ENCODE measurements around the gene RPL38. TPM values are rescaled to one million over a fixed set of nuclear protein-coding genes. Genes with fewer than 3 reads are reported as not detected.

The RPL38 gene
- total RNA-seq, 1 donor from 2014 or later, result 4,341 TPM

DNA sequence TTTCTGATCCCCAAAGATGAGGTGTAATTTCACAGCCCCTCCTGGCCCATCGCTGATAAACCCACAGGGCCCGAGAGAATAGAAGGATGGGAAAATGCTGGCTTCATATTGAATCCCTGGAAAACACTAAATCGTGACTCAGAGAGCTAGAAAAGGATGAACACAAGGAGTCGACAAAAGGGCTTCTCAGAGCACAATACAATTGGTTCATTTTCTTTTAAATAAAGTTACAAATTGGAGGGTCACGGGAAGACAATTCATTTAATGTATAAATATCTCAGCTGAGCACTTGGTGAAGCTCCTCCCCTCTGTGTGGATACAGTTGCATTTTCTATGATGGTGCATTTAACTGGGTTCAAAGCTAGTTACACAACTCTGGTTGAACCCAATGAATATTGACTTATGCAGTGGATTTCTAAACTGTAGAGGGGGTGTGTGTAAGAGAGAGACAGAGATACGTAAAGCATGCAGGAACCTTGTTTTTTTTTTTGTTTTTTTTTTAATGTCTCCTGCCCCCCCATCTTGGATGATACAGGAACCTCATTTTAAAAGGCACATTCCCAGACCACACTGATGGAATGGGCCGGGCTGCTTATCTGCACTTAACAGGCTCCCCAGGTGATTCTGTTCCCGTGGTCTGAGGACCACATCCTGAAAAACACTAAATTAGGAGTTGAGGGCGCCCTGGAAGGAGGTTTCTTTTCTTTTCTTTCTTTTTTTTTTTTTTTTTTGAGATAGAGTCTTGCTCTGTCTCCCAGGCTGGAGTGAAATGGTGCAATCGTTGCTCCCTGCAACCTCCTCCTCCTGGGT is 24.0 kb downstream of the RPL38 start:
- no peak for DNase-seq

DNA sequence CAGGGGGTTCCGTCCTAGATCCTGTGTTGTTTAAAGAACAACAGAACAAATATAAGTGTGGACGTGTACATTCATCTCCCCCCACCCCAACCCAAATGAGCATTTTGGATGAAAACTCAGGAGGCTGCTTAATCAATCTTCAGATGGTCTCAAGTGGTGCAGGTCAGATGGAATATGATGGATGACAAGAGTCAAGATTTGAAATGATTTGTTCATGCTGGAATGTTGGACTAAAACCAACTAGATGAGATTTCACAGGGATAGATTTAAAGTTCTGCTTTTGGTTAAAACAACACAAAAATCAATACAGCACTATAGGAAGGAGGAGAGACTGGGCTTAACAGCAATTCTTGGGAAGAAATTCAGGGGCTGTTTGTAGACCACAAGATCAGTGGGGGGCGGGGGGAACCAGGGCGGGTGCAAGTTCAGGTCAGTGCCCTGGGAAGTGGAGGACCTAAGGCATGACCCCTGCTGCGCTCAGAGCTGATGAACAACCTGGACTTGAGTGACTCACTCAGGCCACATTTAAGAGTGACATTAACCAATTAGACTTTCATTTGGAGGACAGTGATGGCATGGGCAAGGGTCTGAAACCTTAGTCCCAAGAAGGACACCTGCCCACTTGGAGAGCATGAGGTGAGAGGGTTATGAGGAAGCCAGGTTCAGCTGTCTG is 25.0 kb downstream of the RPL38 start:
- DNase-seq, result no peak

DNA sequence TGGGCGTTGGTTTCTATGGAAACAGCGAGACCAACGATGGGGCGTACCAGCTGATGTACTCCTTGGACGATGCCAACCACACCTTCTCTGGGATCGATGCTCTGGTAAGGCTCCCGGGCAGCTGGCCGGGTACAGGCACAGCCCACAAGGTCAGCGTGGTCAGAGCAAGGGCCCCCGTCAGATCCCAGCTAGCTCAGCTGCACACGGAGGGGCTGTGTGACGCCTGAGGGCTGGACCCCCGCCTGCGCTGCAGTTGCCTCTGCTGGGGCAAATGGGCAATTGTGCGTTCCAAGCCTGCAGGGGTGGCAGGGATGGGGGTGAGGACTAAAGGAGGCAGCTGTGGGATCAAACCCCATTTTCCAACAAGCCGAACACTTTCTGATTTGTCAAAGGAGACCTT is 27.4 kb downstream of the RPL38 start:
- DNase-seq, result no peak

DNA sequence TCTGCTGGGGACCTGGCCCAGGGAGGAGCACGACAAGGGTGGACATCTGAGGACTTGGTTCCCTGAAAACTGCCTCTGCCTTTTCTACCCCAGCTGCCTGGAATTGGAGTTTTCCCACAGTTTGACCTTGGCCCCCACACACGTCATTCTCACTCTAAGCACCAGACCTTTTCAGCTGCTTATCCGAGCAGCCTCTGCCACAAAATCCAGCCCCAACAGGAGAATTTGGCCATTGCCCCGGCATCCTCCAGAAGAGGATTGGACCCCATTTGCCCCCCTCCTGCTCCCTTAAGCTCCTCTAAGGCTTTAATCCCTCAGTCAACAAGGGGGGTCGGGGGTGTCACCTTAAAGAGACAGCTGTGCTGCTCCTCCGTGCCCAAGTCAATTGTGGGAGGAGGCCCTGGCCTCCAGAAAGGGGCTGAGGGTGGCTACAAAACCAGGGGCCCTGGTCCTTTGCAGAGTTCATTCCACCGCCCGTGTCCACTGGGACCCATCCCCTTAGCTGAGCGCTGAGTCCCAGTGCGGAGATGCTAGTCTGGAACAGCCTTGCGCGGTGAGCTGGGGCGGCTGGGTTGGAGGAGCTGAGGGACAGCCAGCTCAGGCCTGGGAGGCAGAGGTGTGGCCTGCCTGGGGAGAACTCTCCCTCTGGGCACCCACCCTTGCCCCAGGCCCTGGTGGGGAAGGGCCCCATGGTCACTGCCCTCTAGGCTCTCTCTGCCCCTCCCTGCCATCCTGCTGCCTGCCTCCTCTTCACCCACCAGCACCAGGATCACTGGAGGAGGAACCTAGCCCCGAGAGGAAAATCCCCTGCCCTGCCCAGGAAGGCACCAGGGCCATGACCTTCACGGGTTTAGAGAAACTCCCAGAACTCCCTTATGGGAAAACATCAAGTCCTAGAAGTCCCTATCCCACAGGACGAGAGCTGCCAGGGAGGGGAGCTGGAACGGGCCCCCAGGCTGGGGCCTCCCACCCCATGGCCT is 28.7 kb downstream of the RPL38 start:
- DNase-seq, result no peak

DNA sequence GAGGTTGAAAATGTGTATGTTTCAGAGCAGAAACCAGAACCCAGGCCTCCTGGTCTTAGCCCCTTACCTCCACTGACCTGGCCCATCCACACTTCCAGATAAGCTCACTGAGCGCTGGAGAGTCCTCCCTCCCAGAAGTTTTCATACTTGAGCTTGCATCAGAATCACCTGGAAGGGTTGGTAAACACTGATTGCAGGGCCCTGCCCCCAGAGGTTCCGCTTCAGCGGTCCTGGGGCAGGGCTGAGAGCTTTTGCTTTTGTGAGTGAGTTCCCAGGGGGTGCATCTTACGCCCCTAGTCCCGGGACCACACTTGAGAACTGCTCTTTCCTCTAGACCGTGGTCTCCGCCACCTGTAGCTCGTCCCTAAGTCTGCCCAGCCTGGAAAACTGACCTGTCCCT is 30.5 kb downstream of the RPL38 start:
- DNase-seq, result no peak

DNA sequence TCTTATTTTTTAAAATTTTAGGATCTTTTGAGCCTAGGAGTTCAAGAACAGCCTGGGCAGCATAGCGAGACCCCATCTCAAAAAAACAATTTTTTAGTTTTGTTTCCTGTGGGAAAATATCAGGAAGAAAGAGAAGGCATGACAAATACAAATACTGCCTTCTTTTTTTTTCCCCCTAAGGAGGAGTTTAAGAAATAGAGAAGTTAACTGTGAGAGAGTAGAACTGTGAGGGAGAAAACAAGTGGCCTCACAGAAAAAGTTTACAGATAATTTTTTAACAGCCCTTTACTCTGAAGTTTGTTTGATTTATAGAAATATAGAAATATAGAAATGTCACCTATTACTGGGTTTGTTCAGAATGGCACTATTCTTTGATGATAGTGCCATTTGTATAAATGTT is 31.0 kb downstream of the RPL38 start:
- no peak for DNase-seq

DNA sequence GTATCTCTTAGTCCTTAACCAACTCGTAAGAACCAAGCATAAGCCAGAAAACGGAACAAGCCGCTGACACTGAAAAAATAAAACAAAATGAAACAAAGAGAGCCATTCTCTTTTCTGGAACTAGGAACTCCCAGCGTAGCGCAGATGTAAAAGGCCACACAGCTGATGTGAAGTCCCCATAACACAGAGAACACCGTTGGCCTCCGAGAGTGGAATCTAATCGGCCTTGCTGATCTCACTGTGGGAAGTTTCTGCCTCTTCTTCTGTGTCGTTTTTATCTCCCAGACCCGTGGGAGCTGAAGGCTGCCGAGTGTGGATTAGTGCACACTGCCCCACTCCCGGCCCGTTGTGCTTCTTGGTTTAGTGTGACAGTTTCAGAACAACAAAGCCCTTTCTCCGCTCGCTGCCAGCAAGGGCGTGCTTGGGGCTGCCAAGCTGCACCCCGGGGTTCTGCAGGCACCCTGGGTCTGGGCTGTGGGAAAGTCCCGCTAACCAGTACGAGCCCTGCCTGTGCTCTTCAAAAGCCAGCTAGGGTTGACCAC is 31.6 kb downstream of the RPL38 start:
- peak; percentile 31 for DNase-seq

DNA sequence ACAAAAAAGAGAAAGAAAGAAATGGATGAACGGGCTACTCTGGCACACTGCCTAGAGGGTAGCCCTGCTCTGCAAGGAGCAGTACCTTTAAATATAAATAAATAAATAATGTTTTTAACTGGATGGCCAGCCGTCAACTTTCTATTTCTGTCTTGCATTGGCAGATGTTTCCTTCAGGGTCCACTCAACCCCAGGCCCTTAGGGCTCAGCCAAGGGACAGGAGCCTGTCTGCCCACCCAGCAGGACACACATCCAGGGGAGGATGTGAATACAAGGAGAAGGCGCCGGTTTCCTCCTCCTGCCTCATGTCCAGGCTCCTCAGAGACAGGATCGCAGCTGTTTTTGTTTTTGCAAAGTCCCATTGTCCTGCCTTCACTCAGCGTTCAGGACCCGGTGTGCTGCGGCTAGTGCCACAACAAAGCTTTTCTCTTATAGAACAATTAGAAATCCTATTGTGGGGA is 32.5 kb downstream of the RPL38 start:
- DNase-seq, result no peak

DNA sequence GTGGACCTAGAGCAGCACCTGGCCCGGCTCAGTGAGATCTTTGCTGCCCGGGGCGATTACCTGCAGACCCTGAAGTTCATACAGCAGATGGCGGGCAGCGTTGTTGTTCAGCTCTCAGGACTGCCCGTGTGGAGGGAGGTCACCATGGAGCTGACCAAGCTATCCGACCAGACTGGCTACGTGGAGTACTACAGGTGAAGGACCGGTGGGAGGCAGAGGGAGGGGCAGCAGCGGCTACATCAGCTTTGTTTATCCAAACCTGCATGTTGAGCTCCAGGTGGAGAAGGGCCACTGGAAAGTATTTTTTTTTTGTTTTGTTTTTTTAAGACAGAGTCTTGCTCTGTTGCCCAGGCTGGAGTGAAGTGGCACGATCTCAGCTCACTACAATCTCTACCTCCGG is 33.8 kb downstream of the RPL38 start:
- DNase-seq, result no peak

DNA sequence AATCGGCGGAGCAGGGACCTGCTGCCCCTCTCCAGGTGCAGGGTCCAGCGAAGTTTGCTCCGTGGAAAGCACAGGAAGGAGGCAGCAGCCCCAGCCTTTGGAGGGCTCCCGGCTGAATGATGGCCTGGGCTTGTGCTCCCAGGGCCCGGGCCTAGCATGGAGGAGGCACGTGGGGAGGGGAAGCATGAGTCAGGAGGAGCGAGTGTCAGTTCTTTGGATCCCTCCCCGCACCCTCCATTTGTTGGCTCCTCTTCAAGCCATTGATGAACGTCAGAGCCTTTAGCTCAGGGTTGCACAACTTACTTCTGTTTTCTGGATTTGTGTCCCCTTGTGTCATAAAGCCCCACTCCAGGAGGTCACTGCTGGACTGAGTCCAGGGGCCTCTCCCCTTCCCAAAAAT is 35.7 kb downstream of the RPL38 start:
- DNase-seq, result no peak

DNA sequence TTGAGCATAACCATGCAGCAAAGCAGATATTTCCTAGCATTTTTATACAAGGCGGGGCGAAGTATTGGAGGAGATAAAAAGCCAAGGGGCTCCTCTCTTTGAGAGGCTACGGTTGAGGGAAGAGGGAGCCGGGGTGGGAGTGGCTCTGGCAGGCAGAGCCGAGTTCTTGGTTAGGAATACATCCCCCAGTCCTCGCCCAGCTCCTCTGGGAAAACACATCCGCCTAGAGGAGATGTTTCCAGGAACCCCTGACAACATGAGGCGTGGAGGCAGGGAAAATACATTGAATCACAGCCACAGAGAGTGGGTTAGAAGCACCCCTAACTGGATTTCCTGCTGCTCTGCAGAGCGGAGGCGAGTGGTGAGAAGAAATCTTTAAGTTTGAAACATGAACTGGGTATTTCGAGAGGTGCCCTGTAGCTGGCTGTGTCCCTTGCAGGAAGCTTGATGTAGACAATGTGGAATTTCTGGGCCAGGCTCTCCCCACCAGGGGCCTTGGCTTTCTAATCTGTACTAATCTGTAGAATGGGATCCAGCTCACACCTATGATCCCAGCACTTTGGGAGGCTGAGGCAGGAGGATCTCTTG is 37.2 kb downstream of the RPL38 start:
- DNase-seq, result no peak

DNA sequence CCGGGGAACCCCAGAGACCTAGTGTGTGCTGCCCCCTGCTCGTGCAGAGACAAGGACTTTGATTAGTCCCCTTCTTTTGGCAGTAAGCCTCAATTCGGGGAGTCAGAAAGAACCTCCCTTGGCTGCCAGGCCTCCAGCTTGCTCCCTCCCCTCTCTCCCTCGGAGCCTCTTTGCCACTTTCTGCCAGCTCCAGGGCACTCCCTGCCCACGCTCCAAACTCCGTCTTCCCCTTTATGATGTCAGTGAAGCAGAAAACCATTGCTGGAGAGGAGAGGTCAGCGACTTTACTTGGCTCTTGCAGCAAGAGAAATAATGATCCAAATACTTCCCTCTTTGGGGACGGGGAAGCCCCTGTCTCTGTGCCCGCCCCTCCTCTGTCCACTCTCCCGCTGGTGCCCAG is 38.0 kb downstream of the RPL38 start:
- peak; percentile 19 for DNase-seq

DNA sequence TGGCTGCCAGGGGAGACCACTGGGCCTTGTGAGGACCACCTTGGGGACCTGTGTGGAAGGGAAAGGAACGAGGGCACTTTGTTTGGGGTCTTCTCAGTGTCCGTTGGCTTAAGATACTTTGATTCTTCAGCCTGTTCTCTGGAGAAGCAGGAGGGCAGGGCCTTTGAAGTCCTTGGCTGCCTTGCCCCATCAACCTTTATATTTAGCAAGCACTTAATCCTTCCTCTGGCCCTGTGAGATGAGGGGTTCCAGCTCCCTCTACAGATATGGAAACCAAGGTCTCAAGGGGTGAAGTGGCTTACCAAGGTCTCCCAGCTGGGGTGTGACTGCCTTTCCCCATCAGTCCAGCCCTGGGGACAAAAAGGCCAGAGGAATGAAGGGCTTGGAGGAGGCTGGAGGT is 38.4 kb downstream of the RPL38 start:
- DNase-seq, result no peak

DNA sequence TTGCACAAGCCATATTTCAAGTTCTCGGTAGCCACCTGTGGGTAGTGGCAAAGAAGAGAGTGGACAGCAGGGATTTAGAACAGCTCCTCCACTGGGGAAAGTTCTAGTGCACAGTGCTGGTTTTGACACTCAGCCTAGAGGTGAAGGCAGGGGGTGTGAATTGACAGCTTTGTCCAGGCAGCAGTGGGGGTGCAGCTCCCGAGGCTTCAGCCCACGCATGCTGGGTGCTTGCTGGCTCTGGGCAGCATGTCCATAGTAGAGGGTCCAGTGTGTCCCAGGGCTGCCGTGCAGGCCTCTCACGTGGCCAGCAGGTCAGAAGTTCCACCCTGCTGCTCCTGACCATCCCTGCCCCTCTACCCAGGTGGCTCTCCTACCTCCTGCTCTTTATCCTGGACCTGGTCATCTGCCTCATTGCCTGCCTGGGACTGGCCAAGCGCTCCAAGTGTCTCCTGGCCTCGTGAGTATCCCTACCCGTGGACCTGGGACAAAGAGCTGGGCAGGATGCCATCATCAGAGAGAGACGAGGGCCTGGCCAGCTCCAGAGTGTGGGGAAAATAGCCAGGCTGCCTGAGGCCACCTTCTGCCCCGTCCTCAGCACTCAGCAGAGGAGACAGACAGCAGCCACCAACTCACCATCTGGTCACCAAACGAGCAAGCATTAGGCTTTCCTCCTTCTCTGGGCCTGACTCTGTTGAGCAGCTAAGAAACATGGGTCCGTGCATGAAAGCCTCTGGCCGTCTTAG is 39.7 kb downstream of the RPL38 start:
- DNase-seq, result peak; percentile 12

DNA sequence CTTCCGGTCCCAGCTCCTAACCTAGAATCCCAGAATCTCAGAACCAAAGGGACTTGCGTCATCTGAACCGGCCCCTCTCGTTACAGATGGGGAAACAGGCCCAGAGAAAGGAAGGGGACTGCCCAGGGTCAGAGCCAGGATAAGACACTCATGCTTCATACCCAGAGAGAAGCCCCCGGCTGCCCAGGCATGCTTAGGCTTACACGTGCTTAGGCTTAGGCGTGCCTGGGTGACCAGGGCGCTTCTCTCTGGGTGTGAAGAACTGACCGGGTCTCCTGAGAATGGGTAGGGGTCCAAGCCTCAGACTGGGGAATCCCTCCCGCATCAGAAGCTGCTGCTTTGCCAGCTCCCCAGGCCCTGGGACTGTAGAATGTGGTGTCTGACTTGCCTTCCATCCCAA is 40.6 kb downstream of the RPL38 start:
- DNase-seq, result no peak

DNA sequence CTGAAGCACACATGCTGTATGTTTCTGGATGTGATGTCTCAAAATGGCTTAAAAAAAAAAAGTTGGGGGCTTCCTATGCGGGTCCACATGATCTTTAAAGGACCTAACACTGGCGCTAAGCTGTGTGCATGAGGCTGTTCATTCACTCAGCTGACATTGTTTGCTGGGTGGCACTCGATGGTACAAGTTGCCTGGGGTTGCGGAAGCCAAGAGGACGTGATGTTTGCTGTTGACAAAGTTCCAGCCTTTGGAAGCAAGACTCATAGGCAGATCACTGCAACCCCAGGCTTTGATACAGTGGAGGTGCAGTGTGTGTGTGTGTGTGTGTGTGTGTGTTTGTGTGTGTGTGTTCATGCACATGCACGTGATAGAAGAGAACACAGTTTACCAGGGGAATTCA is 41.1 kb downstream of the RPL38 start:
- DNase-seq, result peak; percentile 41

DNA sequence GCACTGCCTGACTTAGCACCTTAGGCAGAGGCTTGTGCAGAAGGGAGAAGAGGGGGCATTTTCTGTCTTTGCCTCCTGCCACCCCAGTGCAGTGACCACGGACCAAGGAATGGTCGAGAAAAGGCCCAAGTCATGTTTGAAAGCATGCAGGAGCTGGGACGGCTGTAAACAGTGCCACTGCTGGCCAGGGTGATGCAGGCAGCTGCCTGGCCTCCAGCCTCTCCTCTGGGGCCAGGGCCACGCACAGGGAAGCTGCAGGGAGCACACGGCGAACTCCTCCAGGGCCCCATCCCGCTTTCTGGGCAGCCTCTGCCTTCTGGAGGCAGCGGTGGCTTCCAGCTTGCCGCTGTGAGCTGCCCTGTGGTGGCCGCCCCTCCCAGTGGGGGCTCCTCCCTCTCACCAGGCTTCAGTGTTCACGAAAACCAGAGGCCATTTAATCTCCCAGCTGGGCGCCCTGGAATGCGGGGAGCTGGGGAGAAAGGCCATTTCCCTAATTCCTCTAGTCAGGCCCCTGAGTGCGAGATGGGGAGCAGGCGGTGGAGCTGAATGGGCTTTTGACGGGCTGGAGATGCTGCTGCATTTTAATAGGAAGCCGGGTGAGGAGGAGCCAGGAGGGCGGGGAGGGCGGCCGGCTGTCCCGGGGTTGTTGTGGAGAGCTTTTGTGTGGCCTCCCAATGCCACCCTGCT is 41.8 kb downstream of the RPL38 start:
- DNase-seq, result peak; percentile 83

DNA sequence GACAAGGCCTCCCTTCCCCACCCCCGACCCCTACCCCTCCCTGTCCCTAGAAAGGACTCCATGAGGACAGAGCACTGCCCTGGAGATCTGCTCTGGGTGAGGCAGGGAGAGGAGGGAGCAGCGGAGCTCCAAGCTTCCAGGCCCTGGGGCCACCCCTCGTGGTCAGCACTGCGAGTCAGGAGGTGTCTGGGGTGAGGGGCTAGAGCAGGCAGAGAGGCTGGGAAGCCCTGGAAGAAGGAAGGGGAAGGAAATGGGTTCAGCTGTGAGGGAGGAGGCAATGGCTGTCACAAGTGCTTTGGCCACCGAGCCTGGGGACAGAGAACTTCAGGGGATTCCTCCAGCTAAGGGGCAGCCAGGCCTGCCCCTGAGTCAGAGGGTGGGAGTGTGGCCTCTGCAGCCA is 42.4 kb downstream of the RPL38 start:
- DNase-seq, result no peak

DNA sequence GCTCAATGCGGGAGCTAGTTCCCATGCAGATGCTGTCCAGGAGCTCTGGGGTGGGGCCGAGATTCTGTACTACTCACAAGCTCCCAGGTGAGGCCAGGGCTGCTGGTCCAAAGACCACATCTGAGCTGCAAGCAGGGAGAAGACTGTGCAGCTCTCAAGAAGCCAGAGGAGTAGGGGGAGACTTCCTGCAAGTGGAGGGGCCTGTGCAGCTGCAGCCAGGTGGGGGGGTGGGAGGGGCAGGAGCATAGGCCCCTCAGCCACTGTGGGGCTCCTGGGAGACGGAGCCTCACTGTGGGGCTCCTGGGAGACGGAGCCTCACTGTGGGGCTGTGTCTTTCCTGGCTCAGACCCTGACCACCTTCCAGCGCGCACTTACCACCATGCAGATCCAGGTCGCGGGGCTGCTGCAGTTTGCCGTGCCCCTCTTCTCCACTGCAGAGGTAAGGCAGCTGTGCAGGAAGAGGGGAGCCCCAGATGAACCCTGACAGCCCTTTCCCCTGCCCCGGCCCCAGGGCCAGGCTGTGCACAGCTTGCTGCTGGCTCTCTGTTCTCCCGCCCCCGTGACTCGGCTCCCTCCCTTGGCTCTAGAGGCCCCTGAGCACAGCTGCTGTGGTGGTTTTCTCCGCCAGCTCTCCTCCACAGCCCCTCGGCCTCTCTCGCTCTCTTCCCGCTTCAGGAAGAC is 46.3 kb downstream of the RPL38 start:
- no peak for DNase-seq

Data from occipital lobe (tissue), 2 donors.